IMR-90 (cell line): Measurements from ENCODE around the gene SDC3. TPM values are rescaled to one million over a fixed set of nuclear protein-coding genes. Genes with fewer than 3 reads are reported as not detected.

Experiments
- ATAC-seq: fragments of 200-7000 bp; cut with Tn5 transposase; 2 replicates; pipeline ENCODE4 v1.9.1; 2020; ENCODE audit warnings: low read depth, mild to moderate bottlenecking, moderate library complexity
- BruUV-seq: library from RNA; stranded (reverse); fragments of 400-500 nt; replicated peaks from 2 replicates; lab custom pipeline; 2021; lab: Mats Ljungman, UMichigan
- CTCF ChIA-PET: fragments of 300-600 bp; formaldehyde crosslinking; extraction: SDS; loops from one replicate; lab custom pipeline; 2021; ENCODE audit warnings: antibody characterized with exemption; lab: Yijun Ruan, JAX
- POLR2A ChIA-PET: fragments of 300-600 bp; sonication (Branson Sonifier 250); formaldehyde crosslinking; loops from one replicate; lab custom pipeline; 2022; ENCODE audit warnings: antibody characterized with exemption; ENCODE audit not compliant: unreplicated experiment; lab: Charles Lee
- DNase-seq: peaks from one replicate; pipeline ENCODE4 v3.0.0; 2013
- H2AFZ ChIP-seq: replicated peaks from 2 replicates; pipeline ENCODE3; 2013; ENCODE audit warnings: low read length, mild to moderate bottlenecking; ENCODE audit not compliant: poor library complexity
- H2AK5ac ChIP-seq: 2 replicates; pipeline ENCODE4 v1.6.1; 2013; ENCODE audit warnings: low read depth, low read length, inconsistent platforms
- H2AK9ac ChIP-seq: replicated peaks from 2 replicates; pipeline ENCODE3; 2013; ENCODE audit warnings: mild to moderate bottlenecking, low read depth, low read length, moderate library complexity; ENCODE audit not compliant: poor library complexity
- H2BK120ac ChIP-seq: 2 replicates; pipeline ENCODE4 v1.6.1; 2013; ENCODE audit warnings: low read depth, low read length, inconsistent platforms
- H2BK15ac ChIP-seq: 3 replicates; pipeline ENCODE4 v1.6.1; 2013; ENCODE audit warnings: low read depth, low read length, inconsistent platforms
- H2BK20ac ChIP-seq: 2 replicates; pipeline ENCODE4 v1.6.1; 2013; ENCODE audit warnings: low read depth, mild to moderate bottlenecking, inconsistent platforms, low read length, moderate library complexity
- H2BK5ac ChIP-seq: 2 replicates; pipeline ENCODE4 v1.6.1; 2013; ENCODE audit warnings: mild to moderate bottlenecking, low read depth, low read length, inconsistent platforms; ENCODE audit not compliant: poor library complexity, severe bottlenecking
- H3K14ac ChIP-seq: replicated peaks from 2 replicates; pipeline ENCODE4 v1.6.1; 2013; ENCODE audit warnings: low read depth, low read length, inconsistent platforms
- H3K18ac ChIP-seq: 2 replicates; pipeline ENCODE4 v1.6.1; 2013; ENCODE audit warnings: low read depth, low read length, control low read depth
- H3K23ac ChIP-seq: 2 replicates; pipeline ENCODE4 v1.6.1; 2013; ENCODE audit warnings: low read depth, low read length, inconsistent platforms
- H3K27ac ChIP-seq: 2 replicates; pipeline ENCODE4 v1.5.1; 2013; ENCODE audit warnings: mild to moderate bottlenecking, control low read depth, low read length; ENCODE audit not compliant: insufficient read depth
- H3K27me3 ChIP-seq: 2 replicates; pipeline ENCODE4 v1.6.1; 2013; ENCODE audit warnings: low read length; ENCODE audit not compliant: control insufficient read depth, insufficient read depth
- H3K36me3 ChIP-seq: 2 replicates; pipeline ENCODE4 v1.6.1; 2013; ENCODE audit warnings: low read length, mixed read lengths; ENCODE audit not compliant: control insufficient read depth, insufficient read depth
- H3K4ac ChIP-seq: 2 replicates; pipeline ENCODE4 v1.6.1; 2013; ENCODE audit warnings: low read depth, low read length, inconsistent platforms
- H3K4me1 ChIP-seq: 2 replicates; pipeline ENCODE4 v1.6.1; 2013; ENCODE audit warnings: low read length, mixed read lengths; ENCODE audit not compliant: control insufficient read depth, insufficient read depth
- H3K4me2 ChIP-seq: 2 replicates; pipeline ENCODE4 v1.6.1; 2013; ENCODE audit warnings: low read depth, mild to moderate bottlenecking, control low read depth, low read length, moderate library complexity
- H3K4me3 ChIP-seq: 2 replicates; pipeline ENCODE4 v1.5.1; 2013; ENCODE audit warnings: low read depth, mild to moderate bottlenecking, control low read depth, low read length, moderate library complexity; ENCODE audit not compliant: insufficient read depth
- H3K56ac ChIP-seq: 2 replicates; pipeline ENCODE4 v1.6.1; 2013; ENCODE audit warnings: low read length, inconsistent platforms; ENCODE audit not compliant: insufficient read depth; ENCODE audit errors: extremely low read depth
- H3K79me1 ChIP-seq, 2 experiments: 2 replicates each; pipeline ENCODE4 v1.6.1; 2013; ENCODE audit warnings: low read length in 2 of 2, inconsistent platforms in 1 of 2, low read depth in 1 of 2
- H3K9ac ChIP-seq: 2 replicates; pipeline ENCODE4 v1.6.1; 2013; ENCODE audit warnings: low read depth, low read length, control low read depth
- H3K9me1 ChIP-seq: 2 replicates; pipeline ENCODE4 v1.6.1; 2013; ENCODE audit warnings: low read length, inconsistent platforms; ENCODE audit not compliant: insufficient read depth
- H3K9me3 ChIP-seq: 2 replicates; pipeline ENCODE4 v1.6.1; 2013; ENCODE audit warnings: low read length; ENCODE audit not compliant: control insufficient read depth, insufficient read depth
- H4K20me1 ChIP-seq: 2 replicates; pipeline ENCODE4 v1.6.1; 2013; ENCODE audit warnings: low read length, inconsistent platforms; ENCODE audit not compliant: insufficient read depth
- H4K5ac ChIP-seq: 2 replicates; pipeline ENCODE4 v1.6.1; 2013; ENCODE audit warnings: mild to moderate bottlenecking, low read depth, low read length, control low read depth
- H4K8ac ChIP-seq, 2 experiments: 2 replicates each; pipeline ENCODE4 v1.6.1; 2013; ENCODE audit warnings: low read depth in 2 of 2, low read length in 2 of 2, control low read depth in 1 of 2, inconsistent platforms in 1 of 2
- H4K91ac ChIP-seq: 2 replicates; pipeline ENCODE4 v1.6.1; 2013; ENCODE audit warnings: low read depth, low read length, inconsistent platforms; ENCODE audit not compliant: insufficient read depth
- CEBPB ChIP-seq: IDR thresholded peaks from 2 replicates; pipeline ENCODE4 v1.6.1; 2012; ENCODE audit warnings: low read depth, low read length, improper control_type of control experiment
- CHD1 ChIP-seq: IDR thresholded peaks from 2 replicates; pipeline ENCODE4 v1.6.1; 2012; ENCODE audit warnings: low read depth, low read length, improper control_type of control experiment
- FOS ChIP-seq: fragments of 150-350 bp; IDR thresholded peaks from 2 replicates; pipeline ENCODE4 v1.6.1; 2016; ENCODE audit warnings: low read depth, low read length
- MAFK ChIP-seq: IDR thresholded peaks from 2 replicates; pipeline ENCODE4 v1.6.1; 2012; ENCODE audit warnings: low read depth, low read length, improper control_type of control experiment
- MAZ ChIP-seq: IDR thresholded peaks from 2 replicates; pipeline ENCODE4 v1.6.1; 2012; ENCODE audit warnings: low read depth, mild to moderate bottlenecking, low read length, improper control_type of control experiment, moderate library complexity, borderline replicate concordance
- MXI1 ChIP-seq: IDR thresholded peaks from 2 replicates; pipeline ENCODE4 v1.6.1; 2012; ENCODE audit warnings: low read depth, mild to moderate bottlenecking, low read length, moderate library complexity, borderline replicate concordance
- NFE2L2 ChIP-seq: fragments of 150-350 bp; IDR thresholded peaks from 2 replicates; pipeline ENCODE4 v1.6.1; 2016; ENCODE audit warnings: low read depth, mild to moderate bottlenecking, low read length
- POLR2A ChIP-seq: IDR thresholded peaks from 2 replicates; pipeline ENCODE4 v1.6.1; 2012; ENCODE audit warnings: mild to moderate bottlenecking, low read depth, low read length
- RAD21 ChIP-seq: IDR thresholded peaks from 2 replicates; pipeline ENCODE4 v1.6.1; 2012; ENCODE audit warnings: low read length, improper control_type of control experiment
- RCOR1 ChIP-seq: IDR thresholded peaks from 2 replicates; pipeline ENCODE4 v1.6.1; 2012; ENCODE audit warnings: mild to moderate bottlenecking, low read length, improper control_type of control experiment; ENCODE audit not compliant: insufficient replicate concordance
- SMC3 ChIP-seq: fragments of 150-350 bp; IDR thresholded peaks from 2 replicates; pipeline ENCODE4 v1.6.1; 2016; ENCODE audit warnings: low read depth, mild to moderate bottlenecking, antibody characterized with exemption, low read length, moderate library complexity
- WGBS, 2 experiments: methylation state at CpG; one replicate each; pipeline versions ENCODE4 v1.1.5 to v1.1.7; 2013; ENCODE audit warnings: missing lambda C conversion rate in 2 of 2; ENCODE audit not compliant: insufficient read length in 1 of 2; ENCODE audit errors: extremely low coverage in 2 of 2; 5-methylcytosine and 5-hydroxymethylcytosine counted together
- dilution Hi-C: fragments of 300-500 bp; cut with HindIII; formaldehyde crosslinking; loops from one replicate; pipeline ENCODE4 v1.14.3; 2018; ENCODE audit warnings: low sequenced_read_pairs; ENCODE audit not compliant: unreplicated experiment
- in situ Hi-C: fragments of 300-500 bp; cut with MboI; formaldehyde crosslinking; loops from 3 replicates; pipeline ENCODE4 v1.14.3; 2019; ENCODE audit warnings: low sequenced_read_pairs, inconsistent platforms, mixed read lengths
- intact Hi-C: fragments of 100-400 bp; cut with micrococcal nuclease; formaldehyde crosslinking; loops from 2 replicates; pipeline ENCODE4 v1.10.0; 2022
- polyA plus RNA-seq, 3 experiments: library from polyadenylated mRNA; depleted of rRNA; stranded (reverse); fragments of >200 nt; gene quantifications; 2 replicates each; pipeline ENCODE4 v1.2.3, GENCODE V29; 2012; ENCODE audit warnings: low replicate concordance in 1 of 3
- total RNA-seq: library from RNA; depleted of rRNA; stranded (reverse); fragments of >200 nt; gene quantifications from 2 replicates; pipeline ENCODE4 v1.2.3, GENCODE V29; 2012
- TF ChIP-seq, protein P1 (sequence below): fragments of 150-350 bp; IDR thresholded peaks from 2 replicates; pipeline ENCODE4 v1.6.1; 2016; ENCODE audit warnings: low read depth, mild to moderate bottlenecking, low read length, moderate library complexity, borderline replicate concordance
- TF ChIP-seq, protein P2 (sequence below): conservative IDR thresholded peaks from 2 replicates; pipeline ENCODE4 v1.5.1; 2012; ENCODE audit warnings: mild to moderate bottlenecking, low read depth, low read length, improper control_type of control experiment

Gene SDC3
- total and polyA plus RNA-seq, 2 of the 4 experiments (the other 2 are of a cell fraction), result 13.1 to 71.5 TPM

DNA sequence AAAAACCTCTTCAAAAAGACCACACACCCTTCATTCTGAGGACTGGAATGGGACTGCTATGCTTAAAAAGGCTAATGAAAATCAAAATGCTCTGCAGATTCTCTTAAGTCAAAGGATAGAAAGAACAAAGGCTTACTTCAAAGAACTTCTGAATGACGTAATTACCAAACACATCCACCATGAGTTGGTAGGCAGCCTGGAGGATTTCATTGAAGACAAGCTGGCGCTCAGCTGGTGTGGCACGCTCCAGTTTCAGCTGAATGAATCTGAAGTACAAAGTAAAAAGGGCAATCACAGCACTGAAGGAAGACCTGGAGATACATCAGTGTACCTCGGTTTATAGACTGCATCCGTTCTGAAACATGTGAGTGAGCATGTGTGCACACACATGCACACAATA is 43.5 kb upstream of the SDC3 start:
- peaks cover 49% of the 10 kb centered on the region for H3K36me3 ChIP-seq
- TF ChIP-seq RCOR1 (no peak), FOS (no peak), CHD1 (no peak), MAZ (no peak), MXI1 (no peak), RAD21 (no peak), MAFK (no peak), NFE2L2 (no peak), SMC3 (no peak), POLR2A (no peak), CEBPB (no peak)
- TF ChIP-seq, protein P1, sequence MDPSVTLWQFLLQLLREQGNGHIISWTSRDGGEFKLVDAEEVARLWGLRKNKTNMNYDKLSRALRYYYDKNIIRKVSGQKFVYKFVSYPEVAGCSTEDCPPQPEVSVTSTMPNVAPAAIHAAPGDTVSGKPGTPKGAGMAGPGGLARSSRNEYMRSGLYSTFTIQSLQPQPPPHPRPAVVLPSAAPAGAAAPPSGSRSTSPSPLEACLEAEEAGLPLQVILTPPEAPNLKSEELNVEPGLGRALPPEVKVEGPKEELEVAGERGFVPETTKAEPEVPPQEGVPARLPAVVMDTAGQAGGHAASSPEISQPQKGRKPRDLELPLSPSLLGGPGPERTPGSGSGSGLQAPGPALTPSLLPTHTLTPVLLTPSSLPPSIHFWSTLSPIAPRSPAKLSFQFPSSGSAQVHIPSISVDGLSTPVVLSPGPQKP, result no peak
- TF ChIP-seq, protein P2, sequence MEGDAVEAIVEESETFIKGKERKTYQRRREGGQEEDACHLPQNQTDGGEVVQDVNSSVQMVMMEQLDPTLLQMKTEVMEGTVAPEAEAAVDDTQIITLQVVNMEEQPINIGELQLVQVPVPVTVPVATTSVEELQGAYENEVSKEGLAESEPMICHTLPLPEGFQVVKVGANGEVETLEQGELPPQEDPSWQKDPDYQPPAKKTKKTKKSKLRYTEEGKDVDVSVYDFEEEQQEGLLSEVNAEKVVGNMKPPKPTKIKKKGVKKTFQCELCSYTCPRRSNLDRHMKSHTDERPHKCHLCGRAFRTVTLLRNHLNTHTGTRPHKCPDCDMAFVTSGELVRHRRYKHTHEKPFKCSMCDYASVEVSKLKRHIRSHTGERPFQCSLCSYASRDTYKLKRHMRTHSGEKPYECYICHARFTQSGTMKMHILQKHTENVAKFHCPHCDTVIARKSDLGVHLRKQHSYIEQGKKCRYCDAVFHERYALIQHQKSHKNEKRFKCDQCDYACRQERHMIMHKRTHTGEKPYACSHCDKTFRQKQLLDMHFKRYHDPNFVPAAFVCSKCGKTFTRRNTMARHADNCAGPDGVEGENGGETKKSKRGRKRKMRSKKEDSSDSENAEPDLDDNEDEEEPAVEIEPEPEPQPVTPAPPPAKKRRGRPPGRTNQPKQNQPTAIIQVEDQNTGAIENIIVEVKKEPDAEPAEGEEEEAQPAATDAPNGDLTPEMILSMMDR, result no peak
- no peak overlapping the region for H2BK20ac ChIP-seq
- H2BK5ac ChIP-seq, result no peak overlapping the region
- no peak overlapping the region for H2AFZ ChIP-seq
- H3K9ac ChIP-seq, result no peak overlapping the region
- H3K9me3 ChIP-seq, result no peaks in the 10 kb centered on the region
- no peak overlapping the region for H3K18ac ChIP-seq
- DNase-seq, result no peak
- H3K14ac ChIP-seq, result no peak overlapping the region
- H3K27me3 ChIP-seq, result no peaks in the 10 kb centered on the region
- ChIA-PET POLR2A (no interaction called here), CTCF (no interaction called here)
- dilution Hi-C loops (no loop called here), intact Hi-C loops (loop anchor here (10.0 kb wide), 1 partner anchor 203 kb away; no protein-coding TSS in a partner anchor), in situ Hi-C loops (no loop called here)
- no peak overlapping the region for H4K8ac ChIP-seq
- H3K4me2 ChIP-seq, result no peak overlapping the region
- no peak overlapping the region for H3K56ac ChIP-seq
- H2BK15ac ChIP-seq, result no peak overlapping the region
- no peak overlapping the region for H4K91ac ChIP-seq
- peaks cover 14% of the 10 kb centered on the region for H3K9me1 ChIP-seq
- peaks cover 43 to 61% of the 10 kb centered on the region in 2 experiments for H3K79me1 ChIP-seq
- no TSS peak for BruUV-seq
- no peak overlapping the region for H3K4ac ChIP-seq
- no peak overlapping the region for H3K27ac ChIP-seq
- 80% methylated on average over 1 of the region's 5 CpGs; no CpG with 5 or more reads in 1 of the 2 experiments for WGBS, 2 experiments
- H4K20me1 ChIP-seq, result peaks cover 13% of the 10 kb centered on the region
- no peak overlapping the region for H3K4me3 ChIP-seq
- H2BK120ac ChIP-seq, result no peak overlapping the region
- H3K4me1 ChIP-seq, result peaks cover 7% of the 10 kb centered on the region
- no peak overlapping the region for H2AK9ac ChIP-seq
- ATAC-seq, result no peak
- H2AK5ac ChIP-seq, result no peak overlapping the region
- no peak overlapping the region for H3K23ac ChIP-seq
- no peak overlapping the region for H4K5ac ChIP-seq
